HG02571 (cell line): ENCODE measurements around the gene RIMS3.
"Not testable (repeated sequence)": the region's sequence is repeated elsewhere in the genome, so short reads cannot be mapped to it uniquely, and the experiment has no call there.

ENCODE experiments used
- ATAC-seq: cut with Tn5 transposase; IDR thresholded peaks from one replicate; pipeline ENCODE4 v1.9.1; 2021; ENCODE audit warnings: mild to moderate bottlenecking, moderate library complexity; ENCODE audit not compliant: unreplicated experiment

RIMS3 gene

DNA sequence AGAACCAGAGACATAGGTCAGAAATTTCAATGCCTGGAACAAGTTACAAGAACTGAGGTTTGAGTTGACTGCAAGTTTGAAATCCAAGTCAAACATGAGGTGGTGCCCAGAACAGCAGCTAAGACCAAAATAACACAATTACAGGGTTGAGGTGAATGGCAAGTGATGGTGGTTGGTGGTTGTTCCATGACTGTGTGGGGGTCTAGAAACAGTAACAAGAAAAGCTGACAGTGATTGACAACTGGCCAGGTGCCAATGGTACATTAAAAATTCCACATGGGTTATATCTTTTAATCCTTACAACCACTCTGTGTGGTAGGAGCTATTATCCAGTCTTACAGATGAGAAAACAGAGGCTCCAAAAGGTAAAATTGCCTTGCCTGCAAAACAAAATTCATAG lies 32.0 kb downstream of the RIMS3 start:
- ATAC-seq: no peak

DNA sequence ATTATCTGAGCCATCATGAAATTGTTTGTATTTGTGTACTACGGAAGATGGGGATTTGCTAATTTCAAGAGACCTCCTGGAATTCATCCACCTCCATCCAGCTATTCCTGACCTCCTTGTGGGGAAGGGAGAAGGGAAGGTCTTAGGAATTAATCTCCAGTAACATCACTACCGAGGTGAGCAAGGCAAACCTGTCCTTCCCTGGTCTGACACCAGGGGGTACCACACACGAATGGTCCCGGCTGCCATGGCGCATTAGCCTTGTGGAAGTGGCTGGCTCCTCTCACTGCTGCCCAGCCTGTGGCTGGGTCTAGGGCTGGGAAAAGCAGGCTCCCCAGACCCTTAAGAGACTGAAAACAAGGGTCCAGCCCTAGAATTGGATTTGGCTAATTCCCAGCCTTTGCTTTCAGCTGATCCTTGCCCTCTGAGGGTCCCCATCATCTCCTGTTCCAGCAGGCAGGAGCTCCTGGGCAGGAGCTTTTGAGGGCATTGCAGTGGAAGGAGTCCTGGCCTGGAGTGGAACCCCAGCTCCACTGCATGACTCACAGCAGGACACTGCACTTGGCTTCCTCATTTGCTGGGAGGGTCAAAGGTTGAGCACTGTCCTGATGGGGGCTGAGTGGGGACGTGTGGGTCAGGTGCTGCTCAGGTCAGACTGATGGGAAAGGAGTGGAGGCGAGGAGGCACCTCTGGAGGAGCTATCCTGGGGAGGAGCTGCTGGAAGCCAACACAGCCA lies 34.8 kb downstream of the RIMS3 start:
- ATAC-seq: no peak

DNA sequence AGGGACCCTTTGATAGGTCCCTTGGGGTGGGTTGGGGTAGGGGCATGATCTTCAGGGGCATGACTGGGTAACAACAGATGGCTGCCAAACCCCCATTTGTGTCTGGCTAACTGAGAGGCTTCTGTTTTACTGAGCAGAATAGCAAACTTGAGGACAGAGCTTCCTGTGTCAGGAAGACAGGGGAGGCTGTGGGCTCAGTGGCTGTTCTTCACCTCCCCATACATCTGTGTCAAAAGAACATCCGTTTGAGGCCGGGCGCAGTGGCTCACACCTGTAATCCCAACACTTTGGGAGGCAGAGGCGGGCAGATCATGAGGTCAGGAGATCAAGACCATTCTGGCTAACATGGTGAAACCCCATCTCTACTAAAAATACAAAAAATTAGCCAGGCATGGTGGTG lies 35.9 kb downstream of the RIMS3 start:
- ATAC-seq: not testable (repeated sequence)

DNA sequence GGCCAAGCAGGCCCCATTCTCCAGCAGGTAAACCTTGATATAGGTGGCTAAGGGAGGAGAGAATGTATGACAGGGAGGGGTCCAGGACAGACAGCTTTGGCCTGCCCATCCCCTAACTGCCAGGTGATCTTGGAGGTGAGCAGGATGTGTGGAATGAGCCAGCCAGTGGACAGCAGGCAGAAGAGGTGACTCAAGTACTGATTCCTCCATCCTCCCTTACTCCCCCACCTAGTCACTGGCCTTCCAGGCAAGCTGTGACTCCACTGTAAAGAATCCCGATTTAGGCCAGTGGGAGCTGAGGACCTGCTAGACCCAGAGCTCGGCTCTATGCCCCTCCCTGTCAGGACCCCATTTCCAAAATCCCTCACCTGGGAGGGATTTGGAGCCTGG lies 36.6 kb downstream of the RIMS3 start:
- ATAC-seq: no peak

DNA sequence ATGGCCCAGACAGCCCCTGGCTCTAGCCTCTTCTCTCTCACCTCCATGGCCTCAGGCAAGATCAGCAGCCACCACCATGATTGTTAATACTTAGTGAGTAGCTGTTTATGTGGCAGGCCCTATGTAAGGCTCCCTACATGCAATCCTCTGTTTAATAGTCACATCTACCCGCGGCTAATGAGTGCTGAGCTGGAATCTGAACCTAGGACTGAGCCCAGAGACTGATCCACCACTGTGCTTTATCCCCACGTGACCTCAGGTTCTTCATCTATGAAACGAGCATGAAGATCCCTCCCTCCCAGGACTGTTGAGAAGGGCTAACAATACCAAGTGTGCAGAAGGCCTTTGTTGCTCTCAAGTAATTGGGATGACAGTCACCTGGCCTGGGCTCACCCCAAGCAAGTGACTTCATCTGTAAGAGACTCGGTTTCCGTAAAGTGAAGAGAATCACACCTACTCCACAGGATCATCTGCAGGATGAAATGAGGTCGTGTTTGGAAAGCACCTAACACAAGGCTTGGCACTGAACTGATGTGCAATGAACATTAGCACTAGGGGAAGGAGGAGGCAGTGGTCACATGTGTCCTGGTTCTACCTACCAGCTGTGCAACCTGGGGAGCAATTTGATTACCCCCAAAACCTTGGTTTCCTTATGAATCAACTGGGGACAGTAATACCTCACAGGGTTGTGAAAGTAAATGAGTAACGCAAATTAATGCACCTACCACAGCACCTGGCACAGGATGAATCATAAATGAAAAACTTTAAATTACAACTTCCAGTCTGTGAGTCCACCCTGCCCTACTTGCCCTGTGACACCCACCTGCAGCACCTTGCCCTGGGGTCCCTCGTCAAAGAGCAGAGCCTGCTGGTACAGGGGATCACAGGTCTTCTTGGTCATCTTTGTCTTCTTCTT lies 37.2 kb downstream of the RIMS3 start:
- no peak for ATAC-seq

DNA sequence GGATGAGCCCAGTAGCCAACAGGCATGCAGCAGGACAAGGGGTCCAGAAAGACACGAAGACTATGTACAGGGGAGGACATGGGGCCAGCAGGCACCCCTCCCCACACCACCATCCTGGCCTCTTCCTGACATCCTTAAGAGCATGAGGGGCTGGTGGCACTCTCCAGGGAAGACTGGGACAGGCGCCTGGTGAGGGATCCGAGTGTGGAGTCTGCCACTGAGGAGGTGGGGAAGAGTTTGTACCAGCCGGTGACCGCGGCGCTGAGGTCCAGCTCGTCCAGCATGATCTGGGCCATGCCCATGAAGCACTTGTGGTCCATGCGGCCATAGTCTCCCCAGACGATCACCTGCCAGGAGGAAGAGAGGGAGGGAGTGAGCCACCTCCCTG lies 39.1 kb downstream of the RIMS3 start:
- no peak for ATAC-seq

DNA sequence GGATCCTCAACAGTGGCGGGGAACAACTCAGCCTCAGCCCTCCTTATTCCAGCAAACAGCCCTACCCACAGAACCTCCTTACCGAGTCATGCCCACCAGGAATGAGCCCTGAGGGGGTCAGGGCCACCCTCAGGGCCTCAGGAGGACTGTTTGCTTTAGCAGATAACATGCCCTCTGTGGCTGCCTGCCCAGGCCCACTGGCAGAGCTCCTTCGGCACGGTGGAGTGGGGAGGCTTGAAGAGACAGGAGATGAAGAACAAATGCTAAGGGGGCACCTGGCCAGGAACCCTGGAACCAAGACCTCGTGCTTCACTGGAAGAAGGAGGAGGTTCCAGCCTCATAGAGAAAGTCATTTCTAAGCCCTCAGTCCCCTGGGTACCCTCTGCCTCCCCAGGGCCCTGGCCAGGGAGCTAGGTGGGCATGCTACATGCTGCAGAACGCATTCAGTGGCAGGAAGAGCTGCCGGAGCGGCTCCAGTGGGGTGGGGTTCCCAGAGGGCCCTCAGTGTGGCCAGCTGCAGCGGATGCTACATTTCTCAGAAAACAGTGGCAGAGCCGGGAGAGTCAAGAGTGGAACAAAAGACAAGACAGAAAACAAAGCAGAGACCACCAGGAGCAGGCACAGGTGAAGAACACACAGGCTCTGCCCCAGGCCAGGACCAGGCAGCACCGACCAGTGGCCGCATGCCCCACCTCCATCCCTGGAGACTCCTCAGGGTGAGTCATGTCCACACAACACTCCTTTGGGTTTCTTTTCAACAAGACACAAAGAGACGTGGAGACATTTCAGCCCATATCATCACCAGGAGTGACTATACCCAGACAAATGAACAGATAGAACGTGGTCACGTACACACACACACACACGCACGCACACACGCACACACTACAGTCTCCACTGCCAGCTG lies 39.8 kb downstream of the RIMS3 start:
- no peak for ATAC-seq

DNA sequence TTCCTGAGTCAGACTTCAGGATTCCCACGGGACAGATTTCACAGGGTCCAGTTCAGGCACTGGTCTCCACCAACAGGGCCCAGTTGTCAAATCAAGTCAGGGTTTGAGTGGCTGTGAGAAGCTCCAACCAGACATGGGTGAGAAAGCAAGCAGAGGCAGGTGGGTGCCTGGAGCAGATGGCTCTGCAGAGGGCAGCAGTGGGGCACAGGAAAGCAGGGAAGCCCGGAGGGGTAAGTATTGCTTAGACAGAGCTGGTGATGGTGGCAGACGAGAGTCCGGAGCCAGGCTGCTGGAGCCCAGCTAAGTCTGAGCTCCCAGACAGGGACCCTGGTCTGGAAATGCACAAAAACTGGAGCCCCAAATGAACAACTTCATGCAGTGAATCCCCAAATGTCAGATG lies 40.4 kb downstream of the RIMS3 start:
- no peak for ATAC-seq

DNA sequence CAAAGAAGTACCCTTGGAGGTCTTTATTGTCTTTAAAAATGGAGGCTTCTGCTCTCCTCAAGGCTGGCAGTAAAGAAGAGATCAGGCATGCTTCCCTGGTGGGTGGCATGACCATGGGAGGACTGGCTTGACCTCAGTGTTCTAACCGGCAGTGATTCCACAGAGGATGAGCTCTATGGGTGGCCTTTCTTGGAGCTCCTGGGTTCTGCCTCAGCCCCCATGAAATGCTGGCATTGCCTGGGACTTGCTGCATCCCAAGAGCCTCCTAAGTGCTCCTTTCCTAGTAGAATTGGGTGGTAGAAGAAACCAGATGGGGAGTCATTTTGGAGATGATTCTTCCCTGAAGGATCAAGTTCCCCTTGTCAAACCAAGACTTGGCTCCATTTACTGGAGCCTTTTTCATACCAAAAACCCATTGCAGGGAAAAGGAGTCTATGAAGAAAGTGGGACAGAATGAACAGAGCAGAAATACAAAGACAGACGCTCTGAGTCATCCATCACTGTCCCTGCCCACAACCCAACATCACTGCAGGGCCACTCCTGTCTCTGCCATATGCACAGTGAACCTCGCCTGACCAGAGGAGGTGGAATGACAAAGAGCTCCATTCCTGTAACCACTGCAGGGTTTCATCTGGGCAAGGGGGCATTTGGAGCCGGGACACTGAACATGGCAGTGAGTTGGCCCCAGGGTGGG lies 42.4 kb downstream of the RIMS3 start:
- no peak for ATAC-seq

DNA sequence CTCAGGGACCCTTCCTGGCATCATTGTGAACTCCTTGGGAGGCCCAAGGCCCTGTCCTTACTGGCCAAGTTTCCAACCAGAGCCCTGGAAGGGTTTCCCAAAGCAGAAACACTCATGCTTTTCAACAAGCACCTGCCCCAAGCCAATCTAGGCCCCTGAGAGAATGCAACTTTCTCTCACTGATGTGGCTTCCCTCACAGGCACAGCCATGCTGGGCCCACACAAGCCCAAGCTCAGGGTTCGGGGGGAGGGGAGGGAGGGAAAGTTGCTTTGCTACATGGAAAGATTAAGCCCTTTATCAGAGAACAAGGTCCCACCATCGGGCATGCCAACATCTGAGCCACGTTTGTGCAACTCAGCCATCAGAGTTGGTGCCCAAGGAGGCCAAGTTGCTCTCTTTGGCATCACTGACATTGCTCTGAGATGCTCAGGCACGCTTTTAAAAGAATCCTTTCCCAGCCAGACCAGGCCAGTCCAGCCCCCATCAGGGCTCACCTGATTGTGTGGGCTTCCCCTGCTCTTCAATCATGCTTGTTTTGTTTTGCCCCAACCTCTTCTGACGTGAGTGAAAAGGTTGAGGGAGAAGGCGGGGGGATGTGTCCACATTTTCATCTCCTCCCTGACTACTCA lies 43.5 kb downstream of the RIMS3 start:
- no peak for ATAC-seq

DNA sequence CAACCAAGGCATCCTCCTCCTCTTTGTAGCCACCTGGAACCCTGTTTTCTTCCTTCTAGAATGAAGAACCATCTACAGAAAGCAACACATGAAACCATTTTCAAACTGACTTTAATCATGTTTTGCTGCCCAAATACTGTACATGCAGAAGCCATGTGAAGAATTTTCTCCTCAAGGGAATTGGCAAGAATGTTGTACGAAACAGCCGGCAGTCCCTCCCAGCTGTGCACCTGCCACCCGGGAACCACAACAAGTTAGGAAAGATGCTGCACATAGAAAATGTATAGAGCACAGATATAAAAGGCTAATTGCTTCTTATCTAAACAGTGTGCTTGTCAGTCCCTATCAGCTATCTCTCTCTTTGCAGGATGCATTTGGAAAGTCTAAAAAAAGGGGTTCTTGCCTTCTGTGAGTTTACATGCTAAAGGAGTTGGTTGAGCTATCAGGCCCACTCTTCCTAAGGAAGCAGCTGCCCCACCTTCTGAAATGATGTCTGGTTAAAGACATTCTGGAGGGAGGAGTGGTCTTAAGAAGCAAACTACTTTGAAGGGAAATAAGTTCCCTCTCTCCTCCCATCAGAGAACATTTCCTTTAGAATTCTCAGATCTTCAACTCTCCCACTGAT lies 44.8 kb downstream of the RIMS3 start:
- no peak for ATAC-seq

DNA sequence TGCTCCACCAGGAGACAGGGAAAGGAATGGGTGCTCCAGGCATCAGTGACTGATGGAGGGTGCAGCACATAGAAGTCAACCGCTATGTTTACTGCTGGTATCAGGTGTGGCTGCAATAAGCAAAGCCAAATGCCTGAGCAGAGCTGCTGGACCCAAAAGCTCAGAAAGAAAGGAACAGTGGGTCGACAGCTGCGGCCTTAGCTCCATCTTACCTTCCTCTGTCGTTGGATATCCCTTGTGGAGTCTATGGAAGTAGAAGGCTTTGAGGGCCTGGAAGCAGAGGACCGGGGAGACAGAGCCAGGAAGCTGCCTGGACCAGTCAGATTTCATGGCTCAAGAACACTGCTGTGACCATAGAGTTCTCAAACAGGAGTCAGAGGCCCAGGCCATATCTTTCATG lies 45.3 kb downstream of the RIMS3 start:
- ATAC-seq: no peak

DNA sequence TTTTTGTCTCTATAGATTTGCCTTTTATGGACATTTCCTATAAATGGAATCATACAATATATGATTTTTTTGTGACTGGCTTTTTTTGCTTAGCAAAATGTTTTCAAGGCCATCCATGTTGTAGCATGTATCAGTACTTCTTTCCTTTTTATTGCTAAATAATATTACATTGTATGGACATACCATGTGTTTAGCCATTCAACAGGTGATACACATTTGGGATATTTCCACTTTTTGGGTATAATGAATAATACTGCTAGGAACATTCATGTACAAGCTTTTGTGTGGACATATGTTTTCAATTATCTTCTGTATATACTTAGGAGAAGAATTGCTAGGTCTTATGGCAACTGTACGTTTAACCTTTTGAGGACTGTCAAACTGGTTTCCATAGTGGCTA lies 47.4 kb downstream of the RIMS3 start:
- ATAC-seq: no peak

DNA sequence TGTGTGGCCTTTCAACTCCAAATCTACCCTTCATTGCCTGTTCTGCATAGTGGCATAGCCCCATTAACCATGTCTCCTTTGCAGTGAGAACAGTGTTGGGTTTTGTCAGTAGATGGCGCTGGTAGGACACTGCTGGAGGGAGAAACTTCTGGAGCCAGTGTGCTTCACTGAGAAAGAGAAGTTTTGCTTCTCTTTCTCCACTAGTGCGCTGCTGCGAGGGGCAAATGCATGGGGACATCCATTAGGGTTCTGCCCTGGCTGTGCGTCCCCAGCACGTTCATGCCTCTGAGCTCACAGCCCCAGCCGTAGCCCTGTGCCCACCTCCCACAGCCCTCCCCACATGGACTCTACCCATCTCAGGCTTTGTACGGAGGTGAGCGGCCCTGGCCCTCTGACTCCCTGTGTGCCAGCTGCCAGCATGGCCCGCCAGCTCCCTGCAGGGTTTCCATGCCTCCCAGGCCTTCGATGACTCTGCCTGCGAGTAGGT lies 53.1 kb downstream of the RIMS3 start:
- ATAC-seq: no peak

DNA sequence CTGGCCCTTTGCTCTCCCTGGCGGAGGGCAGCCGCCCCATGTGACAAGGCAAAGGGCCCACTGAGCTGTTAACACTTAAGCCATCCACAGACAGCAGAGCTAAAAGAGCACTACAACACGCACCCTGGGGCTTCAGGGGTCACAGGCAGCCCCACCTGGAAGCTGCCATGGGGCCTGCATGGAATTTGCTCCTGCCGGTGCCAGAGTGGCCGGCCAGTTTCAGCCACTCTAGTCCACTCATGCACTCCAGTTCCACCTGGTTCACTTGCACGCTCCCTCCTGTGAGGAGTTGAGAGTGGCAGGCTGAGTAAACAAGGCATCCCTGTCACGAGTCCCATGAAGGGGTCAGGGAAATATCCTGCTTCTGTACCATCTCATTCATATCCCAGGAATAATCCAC lies 55.3 kb downstream of the RIMS3 start:
- ATAC-seq: no peak

DNA sequence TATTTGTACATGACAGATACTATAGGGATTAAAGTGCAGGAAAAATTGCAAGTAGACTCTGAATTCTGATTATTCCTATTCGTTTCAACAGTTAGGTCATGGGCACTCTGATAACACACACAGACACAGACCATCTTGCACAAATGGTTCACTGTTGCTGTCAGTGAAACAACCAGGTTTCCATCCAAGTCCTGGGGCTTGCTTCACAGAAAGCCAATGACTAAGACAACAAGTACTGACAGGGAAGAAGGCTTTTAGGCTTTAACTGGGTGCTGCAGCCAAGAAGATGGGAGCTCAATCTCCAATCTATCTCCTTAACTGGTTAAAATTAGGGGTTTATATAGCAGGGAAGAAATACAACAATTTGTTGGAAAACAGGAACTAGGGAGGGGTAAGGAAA lies 57.6 kb downstream of the RIMS3 start:
- no peak for ATAC-seq

DNA sequence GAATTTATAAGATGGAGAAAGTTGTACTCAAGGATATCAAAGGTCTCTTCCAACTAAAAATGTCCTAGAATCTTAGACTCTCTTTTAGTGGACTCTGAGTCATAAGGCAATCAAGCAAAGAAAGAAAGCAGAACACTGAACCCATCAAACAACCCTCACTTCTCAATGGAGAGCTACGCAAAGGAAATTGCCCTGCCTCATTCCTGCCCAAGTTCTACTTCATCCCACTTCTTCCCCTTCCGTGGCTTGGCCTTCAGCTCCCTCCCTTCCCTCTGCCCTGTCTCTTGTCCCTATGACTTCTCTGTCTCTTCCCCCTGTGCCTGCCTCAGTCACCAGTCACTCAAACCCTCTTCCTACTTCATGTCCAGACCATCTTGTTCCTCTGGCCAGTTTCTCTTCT lies 58.5 kb downstream of the RIMS3 start:
- ATAC-seq: no peak

DNA sequence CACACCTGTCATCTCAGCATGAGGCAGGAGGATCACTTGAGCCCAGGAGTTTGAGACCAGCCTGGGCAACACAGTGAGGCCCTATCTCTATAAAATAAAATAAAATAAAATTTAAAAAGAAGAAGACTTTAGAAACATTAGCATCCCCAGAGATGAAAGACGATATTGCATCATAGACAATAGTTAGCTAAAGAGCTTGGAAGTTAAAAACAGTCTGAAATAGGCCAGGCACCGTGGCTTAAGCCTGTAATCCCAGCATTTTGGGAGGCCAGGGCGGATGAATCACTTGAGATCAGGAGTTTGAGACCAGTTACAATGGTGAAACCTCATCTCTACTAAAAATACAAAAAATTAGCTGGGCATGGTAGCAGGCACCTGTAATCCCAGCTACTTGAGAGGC lies 59.3 kb downstream of the RIMS3 start:
- ATAC-seq: no peak

DNA sequence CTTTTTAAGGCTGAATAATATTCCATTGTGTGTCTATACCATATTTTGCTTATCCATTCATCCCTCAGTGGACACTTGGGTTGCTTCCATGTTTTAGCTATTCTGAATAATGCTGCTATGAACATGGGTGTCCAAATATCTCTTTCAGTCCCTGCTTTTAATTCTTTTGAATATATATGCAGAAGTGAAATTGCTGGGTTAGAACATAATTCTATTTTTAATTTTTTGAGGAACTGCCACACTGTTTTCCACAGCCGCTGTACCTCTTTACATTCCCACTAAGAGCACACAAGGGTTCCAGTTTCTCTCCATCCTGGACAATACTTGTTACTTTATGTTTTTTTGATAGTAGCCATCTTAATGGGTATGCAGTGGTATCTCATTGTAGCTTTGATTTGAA lies 65.6 kb downstream of the RIMS3 start:
- no peak for ATAC-seq

DNA sequence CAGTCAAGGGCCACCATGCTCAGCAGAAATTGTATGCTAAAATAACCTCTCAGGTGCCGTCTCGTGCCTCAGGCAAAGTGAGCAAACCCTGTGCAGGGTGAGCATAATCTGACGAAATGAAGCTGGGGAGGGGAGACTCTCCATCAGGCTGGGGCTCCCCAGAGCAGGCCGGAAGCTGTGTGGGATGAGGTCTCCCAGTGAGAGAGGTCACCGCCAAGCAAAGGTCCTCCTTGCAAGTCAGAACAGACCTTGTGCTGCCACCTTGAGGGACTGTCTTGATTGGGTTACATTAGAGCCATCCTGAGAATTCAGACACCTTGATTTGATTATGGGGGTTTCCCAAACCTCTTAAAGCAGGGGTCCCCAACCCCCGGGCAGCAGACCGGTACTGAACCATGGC lies 69.9 kb downstream of the RIMS3 start:
- ATAC-seq: no peak
